Right lobe of liver (tissue), 4 donors: ENCODE measurements around the gene CD58.
"Not testable (repeated sequence)": the region's sequence is repeated elsewhere in the genome, so short reads cannot be mapped to it uniquely, and the experiment has no call there.

Source experiments
- POLR2A ChIP-seq: fragments of 450-650 bp; IDR thresholded peaks from one replicate; pipeline ENCODE4 v1.6.1; 2017; ENCODE audit warnings: antibody characterized with exemption, mild to moderate bottlenecking
- TF ChIP-seq, protein P1 (sequence below), 4 donors: fragments of 200-600 bp in 3 of 4; fragments of 450-650 bp in 1 of 4; IDR thresholded peaks; one replicate each; pipeline versions ENCODE4 v1.5.1 to v1.8.0; 2016 to 2022; ENCODE audit warnings: antibody characterized with exemption in 4 of 4, mild to moderate bottlenecking in 2 of 4
- donor health status: DM: no; HTN: no; CAD: no.
- donor health status: DM: no; HTN: no; CAD: no.
- donor health status: DM: no; HTN: yes; CAD: no.

DNA sequence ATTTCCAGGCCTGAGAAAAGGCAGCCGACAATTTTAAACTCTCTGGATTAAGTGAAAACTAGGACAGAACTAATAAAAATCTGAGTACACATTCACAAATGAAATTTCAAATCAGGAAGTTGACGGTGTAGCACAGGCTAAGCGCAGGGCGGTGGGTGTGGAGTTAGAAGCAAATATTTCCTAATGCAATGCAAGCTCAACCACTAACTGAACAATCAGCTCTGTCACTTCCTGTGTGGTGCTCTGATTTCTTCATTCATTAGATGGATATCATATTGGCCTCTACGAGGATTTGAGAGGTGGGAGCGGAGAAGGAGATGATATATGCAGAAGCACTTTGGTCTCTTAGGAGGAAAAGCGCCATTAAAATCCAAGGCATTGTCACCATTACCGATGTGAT lies 35.2 kb upstream of the CD58 start:
- TF ChIP-seq, protein P1, sequence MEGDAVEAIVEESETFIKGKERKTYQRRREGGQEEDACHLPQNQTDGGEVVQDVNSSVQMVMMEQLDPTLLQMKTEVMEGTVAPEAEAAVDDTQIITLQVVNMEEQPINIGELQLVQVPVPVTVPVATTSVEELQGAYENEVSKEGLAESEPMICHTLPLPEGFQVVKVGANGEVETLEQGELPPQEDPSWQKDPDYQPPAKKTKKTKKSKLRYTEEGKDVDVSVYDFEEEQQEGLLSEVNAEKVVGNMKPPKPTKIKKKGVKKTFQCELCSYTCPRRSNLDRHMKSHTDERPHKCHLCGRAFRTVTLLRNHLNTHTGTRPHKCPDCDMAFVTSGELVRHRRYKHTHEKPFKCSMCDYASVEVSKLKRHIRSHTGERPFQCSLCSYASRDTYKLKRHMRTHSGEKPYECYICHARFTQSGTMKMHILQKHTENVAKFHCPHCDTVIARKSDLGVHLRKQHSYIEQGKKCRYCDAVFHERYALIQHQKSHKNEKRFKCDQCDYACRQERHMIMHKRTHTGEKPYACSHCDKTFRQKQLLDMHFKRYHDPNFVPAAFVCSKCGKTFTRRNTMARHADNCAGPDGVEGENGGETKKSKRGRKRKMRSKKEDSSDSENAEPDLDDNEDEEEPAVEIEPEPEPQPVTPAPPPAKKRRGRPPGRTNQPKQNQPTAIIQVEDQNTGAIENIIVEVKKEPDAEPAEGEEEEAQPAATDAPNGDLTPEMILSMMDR (IDR thresholded peaks at IDR 0.05): not testable (repeated sequence)
- TF ChIP-seq POLR2A: not testable (repeated sequence)
